Adipose tissue (tissue), 3 donors: ENCODE measurements around the gene GPX6. TPM values are rescaled to one million over a fixed set of nuclear protein-coding genes. Genes with fewer than 3 reads are reported as not detected.
"Not testable (repeated sequence)": the region's sequence is repeated elsewhere in the genome, so short reads cannot be mapped to it uniquely, and the experiment has no call there.

Source experiments
- H3K27ac ChIP-seq: one replicate; pipeline ENCODE4 v1.5.1; 2013; ENCODE audit warnings: low read depth, low read length
- WGBS, 3 donors: extraction: QIAGEN DNeasy Blood & Tissue Kit; methylation state at CpG; one replicate each; pipeline ENCODE4 v1.1.7; 2013; 5-methylcytosine and 5-hydroxymethylcytosine counted together
- polyA plus RNA-seq, 3 donors: library from polyadenylated mRNA; stranded (reverse); fragments of 200-250 nt; gene quantifications; one replicate each; pipeline ENCODE4 v1.2.3, GENCODE V29; 2013
- donor health status: healthy with polysubstance abuse.
- donor health status: Bipolar disorder and iron deficiency.
- donor health status: healthy.

GPX6 gene
- polyA plus RNA-seq, 3 donors: not detected

DNA sequence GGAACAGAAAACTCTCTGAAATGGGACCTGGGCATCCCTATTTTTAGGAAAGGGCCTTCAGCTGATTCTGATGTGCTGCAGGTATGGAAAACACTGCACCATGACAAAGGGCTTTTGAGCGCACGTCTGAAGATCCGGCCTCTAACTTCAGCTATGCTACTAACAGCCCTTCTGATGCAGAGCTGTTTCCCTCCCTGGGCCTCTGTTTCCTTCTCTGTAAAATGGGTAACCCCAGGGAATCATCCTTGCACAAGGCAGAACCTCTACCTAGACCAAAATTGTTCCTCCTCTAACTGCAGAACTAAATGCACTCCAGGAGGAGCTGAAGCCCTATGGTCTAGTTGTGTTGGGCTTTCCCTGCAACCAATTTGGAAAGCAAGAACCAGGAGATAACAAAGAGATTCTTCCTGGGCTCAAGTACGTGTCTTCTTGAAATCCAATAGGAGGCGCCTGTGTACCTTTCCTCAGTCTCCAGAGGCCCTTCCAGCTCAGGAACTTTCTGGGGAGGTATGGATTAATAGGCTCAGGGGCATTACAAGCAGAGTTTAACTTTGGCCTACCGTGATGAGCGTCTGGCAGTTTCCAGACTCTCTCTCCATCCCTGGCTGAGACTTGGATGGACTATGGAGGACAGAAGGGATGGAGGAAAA lies 16.0 kb upstream of the GPX6 start:
- H3K27ac ChIP-seq: no peak overlapping the region
- WGBS, 3 donors: 66 to 75% (median 69%) methylated on average over 7 of the region's 7 CpGs

- H3K27ac ChIP-seq: no peak overlapping the region
- WGBS, 3 donors: 7 to 18% (median 14%) methylated on average over 1 of the region's 1 CpG
Observed at GRCh38 chr6:28530777-28531176, 15.2 kb upstream of the GPX6 start.

DNA sequence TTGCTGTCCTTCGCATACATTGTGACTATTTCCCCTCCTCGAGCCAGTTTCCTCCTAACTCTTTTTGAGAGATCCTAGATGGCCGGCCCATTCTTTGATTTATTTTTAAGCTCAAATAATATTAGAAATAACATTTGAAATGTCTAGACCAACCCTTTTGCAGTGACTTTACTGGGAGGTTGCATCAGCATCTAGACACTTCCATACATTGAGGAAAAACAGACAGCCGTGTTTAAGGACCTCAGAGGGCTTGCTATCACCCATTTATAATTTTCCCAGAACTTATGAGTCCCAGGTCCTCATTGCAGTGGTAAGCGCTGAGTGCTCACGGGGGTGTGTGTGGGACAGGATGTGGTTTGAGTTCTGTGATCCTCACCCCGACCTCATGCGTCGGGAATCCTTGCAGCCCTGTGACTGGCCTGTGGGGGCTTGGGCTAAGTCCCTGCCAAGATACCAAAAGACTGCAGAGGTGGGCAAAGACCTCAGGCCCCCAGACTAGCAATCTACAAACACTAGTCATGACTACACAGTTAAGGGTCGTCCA lies 10.0 kb upstream of the GPX6 start, which contains the start of gene GPX5:
GPX5 (plus strand) TSS at position 386 of the 544 bp plus-strand sequence; CDS start at position 519, 133 bp downstream.
- 38 to 60% (median 45%) methylated on average over 10 of the region's 10 CpGs for WGBS, 3 donors

GRCh38 chr6:28523241-28523622 lies 7.6 kb upstream of the GPX6 start:
- no peak overlapping the region for H3K27ac ChIP-seq
- 26 to 29% (median 26%) methylated on average over 3 of the region's 3 CpGs for WGBS, 3 donors

More for the DNA sequence above, 10.0 kb upstream of the GPX6 start, which contains the start of gene GPX5:
- H3K27ac ChIP-seq: no peak within 1 kb of the TSS

GRCh38 chr6:28522594-28523240 lies 7.1 kb upstream of the GPX6 start:
- no peak overlapping the region for H3K27ac ChIP-seq

DNA sequence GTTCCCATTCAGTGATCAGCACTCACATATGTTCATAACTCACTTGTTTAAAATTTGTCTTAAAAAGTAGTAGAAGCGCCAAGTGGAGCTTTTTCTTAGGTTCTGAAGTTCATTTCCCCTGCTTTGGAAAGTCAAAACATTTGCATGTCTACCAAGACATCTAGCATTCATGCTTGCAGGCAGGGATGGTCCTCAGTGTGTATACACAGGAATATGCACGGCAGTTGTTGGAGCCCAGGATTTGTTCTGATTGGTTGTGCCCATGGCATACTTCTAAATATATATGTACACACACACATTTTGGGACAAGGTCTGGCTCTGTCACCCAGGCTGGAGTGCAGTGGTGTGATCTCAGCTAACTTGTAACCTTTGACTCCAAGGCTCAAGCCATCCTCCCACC lies 2.4 kb upstream of the GPX6 start:
- H3K27ac ChIP-seq: no peak overlapping the region
- WGBS, 3 donors: 76 to 84% (median 79%) methylated on average over 2 of the region's 2 CpGs

GRCh38 chr6:28512387-28512786 lies 3.2 kb downstream of the GPX6 start:
- not testable (repeated sequence) for H3K27ac ChIP-seq
- 84 to 92% (median 91%) methylated on average over 8 of the region's 8 CpGs for WGBS, 3 donors

DNA sequence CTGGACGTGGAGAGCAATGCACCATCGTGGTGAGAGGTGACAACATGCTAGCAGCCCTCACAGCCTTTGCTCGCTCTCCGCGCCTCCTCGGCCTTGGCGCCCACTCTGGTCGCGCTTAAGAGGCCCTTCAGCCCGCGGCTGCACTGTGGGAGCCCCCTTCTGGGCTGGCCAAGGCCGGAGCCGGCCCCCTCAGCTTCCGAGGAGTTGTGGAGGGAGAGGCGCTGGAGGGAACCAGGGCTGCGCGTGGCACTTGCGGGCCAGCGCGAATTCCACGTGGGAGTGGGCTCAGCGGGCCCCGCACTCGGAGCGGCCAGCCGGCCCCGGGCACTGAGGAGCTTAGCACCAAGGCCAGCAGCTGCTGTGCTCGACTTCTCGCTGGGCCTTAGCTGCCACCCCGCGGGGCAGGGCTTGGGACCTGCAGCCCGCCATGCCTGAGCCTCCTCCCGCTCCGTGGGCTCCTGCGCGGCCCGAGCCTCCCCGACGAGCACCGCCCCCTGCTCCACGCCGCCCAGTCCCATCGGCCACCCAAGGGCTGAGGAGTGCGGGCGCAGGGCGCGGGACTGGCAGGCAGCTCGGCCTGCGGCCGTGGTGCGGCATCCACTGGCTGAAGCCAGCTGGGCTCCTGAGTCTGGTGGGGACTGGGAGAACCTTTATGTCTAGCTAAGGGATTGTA lies 3.8 kb downstream of the GPX6 start:
- no peak overlapping the region for H3K27ac ChIP-seq
- 93 to 95% (median 95%) methylated on average over 48 to 51 of the region's 51 CpGs for WGBS, 3 donors

DNA sequence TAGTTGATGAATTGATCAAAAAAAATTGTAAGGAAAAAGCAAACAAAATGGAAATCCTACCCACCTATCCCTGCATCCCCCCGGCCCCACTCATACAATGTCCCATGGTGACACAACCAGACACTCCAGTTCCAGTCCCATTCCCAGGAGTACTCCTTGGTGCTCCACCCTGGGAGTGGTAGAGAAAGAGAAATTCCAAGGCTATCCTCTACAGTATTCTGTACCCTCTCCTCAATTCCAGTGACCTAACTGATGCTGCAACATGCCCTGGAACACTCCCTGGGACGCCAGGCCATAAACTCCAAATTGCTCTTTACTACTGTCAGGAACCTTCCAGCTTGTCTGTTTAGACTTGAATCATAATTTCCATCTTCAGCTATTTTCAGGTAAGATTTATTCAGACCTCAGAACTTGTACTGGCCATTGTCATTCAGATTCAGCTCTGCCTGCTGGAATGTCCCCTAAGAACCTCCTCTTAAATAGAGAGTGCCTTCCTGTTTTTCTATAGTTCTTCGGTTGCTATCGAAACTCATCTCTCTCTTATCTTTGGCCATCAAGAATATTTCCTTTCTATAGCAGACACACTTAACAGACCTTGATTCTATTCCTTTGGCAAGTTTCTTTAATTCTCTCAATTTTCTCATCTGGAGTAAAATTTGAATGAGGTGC lies 8.7 kb downstream of the GPX6 start:
- 52 to 57% (median 52%) methylated on average over 4 of the region's 4 CpGs for WGBS, 3 donors
- no peak overlapping the region for H3K27ac ChIP-seq

DNA sequence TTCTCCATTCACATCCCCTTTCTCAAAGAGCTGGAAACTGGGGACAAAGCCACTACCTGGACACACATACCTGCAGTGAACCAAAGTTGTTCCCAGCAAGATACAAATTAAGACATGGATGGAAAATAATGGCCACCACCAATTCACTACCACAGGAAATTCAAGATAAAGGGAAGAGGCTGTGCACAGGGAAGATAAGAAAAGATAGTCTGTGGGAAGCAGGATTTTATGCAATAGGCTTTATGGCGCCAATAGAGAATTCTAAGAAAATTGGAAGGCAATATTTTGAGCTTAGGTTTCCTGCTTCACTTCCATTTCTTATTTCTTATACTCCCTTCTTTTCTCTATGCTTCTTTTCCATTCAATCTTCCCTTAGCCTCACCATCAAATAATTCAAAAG lies 9.9 kb downstream of the GPX6 start:
- H3K27ac ChIP-seq: no peak overlapping the region
- WGBS, 3 donors: 71 to 82% (median 79%) methylated on average over 1 of the region's 1 CpG

- 32 to 69% (median 68%) methylated on average over 7 of the region's 7 CpGs for WGBS, 3 donors
- H3K27ac ChIP-seq: not testable (repeated sequence)
Observed at GRCh38 chr6:28502709-28503305, 12.8 kb downstream of the GPX6 start.

- not testable (repeated sequence) for H3K27ac ChIP-seq
- WGBS, 3 donors: 87 to 94% (median 92%) methylated on average over 29 to 35 of the region's 35 CpGs
Observed at GRCh38 chr6:28502136-28502535, 13.5 kb downstream of the GPX6 start.

GRCh38 chr6:28501259-28501658 lies 14.3 kb downstream of the GPX6 start:
- WGBS, 3 donors: 76 to 89% (median 86%) methylated on average over 6 of the region's 6 CpGs
- H3K27ac ChIP-seq: no peak overlapping the region

- H3K27ac ChIP-seq: no peak overlapping the region
- 26 to 35% (median 32%) methylated on average over 3 of the region's 3 CpGs for WGBS, 3 donors
Observed at GRCh38 chr6:28497893-28498292, 17.7 kb downstream of the GPX6 start.

- WGBS, 3 donors: 53 to 57% (median 54%) methylated on average over 1 of the region's 1 CpG
- no peak overlapping the region for H3K27ac ChIP-seq
Observed at GRCh38 chr6:28497306-28497705, 18.3 kb downstream of the GPX6 start.

- no peak overlapping the region for H3K27ac ChIP-seq
- 32 to 49% (median 34%) methylated on average over 2 of the region's 2 CpGs for WGBS, 3 donors
Observed at GRCh38 chr6:28496099-28496779, 19.4 kb downstream of the GPX6 start.

DNA sequence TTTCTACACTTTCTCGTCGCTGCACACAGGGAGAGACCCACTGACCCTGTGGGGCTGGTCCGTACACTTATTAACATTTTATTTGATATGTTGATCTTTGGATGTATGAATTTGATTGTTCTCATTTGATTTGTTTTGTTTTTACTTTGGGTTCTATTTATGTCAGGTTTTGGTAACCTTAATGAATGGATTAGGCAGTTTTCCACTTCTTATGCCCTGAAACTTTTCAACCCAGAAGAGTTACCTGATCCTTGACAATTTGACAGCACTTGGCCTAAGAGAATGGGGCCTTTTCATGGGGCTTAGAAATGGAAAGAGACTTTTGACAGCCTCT lies 23.6 kb downstream of the GPX6 start:
- WGBS, 3 donors: 39 to 52% (median 48%) methylated on average over 3 of the region's 3 CpGs
- H3K27ac ChIP-seq: no peak overlapping the region
